ENCODE results near the gene TOM1L2.

The TOM1L2 gene

GRCh38 chr17:17827826-17828621 lies 144.2 kb downstream of the TOM1L2 start:
- no peak for DNase-seq

GRCh38 chr17:17826942-17827785 lies 145.0 kb downstream of the TOM1L2 start:
- no peak for DNase-seq

- no peak for DNase-seq
Measured at GRCh38 chr17:17826342-17826713, 145.9 kb downstream of the TOM1L2 start.

GRCh38 chr17:17824783-17825614 lies 147.2 kb downstream of the TOM1L2 start:
- no peak for DNase-seq

- DNase-seq: peak; percentile 71
Measured at GRCh38 chr17:17824119-17824782, 147.9 kb downstream of the TOM1L2 start.

- DNase-seq: peak; percentile 87
Measured at GRCh38 chr17:17823433-17824118, 148.6 kb downstream of the TOM1L2 start.

GRCh38 chr17:17822616-17823015 lies 149.6 kb downstream of the TOM1L2 start:
- no peak for DNase-seq

- DNase-seq: no peak
Measured at GRCh38 chr17:17822189-17822588, 150.0 kb downstream of the TOM1L2 start.

- DNase-seq: no peak
Measured at GRCh38 chr17:17820463-17821158, 151.6 kb downstream of the TOM1L2 start.

GRCh38 chr17:17820046-17820445 lies 152.2 kb downstream of the TOM1L2 start:
- DNase-seq: no peak

- peak; percentile 53 for DNase-seq
Measured at GRCh38 chr17:17819561-17819995, 152.6 kb downstream of the TOM1L2 start.

- DNase-seq: no peak
Measured at GRCh38 chr17:17819111-17819510, 153.1 kb downstream of the TOM1L2 start.

- no peak for DNase-seq
Measured at GRCh38 chr17:17818088-17818526, 154.1 kb downstream of the TOM1L2 start.

- DNase-seq: no peak
Measured at GRCh38 chr17:17817552-17817947, 154.7 kb downstream of the TOM1L2 start.

- no peak for DNase-seq
Measured at GRCh38 chr17:17816831-17817551, 155.2 kb downstream of the TOM1L2 start.

GRCh38 chr17:17816240-17816814 lies 155.9 kb downstream of the TOM1L2 start:
- no peak for DNase-seq

- no peak for DNase-seq
Measured at GRCh38 chr17:17815436-17816200, 156.6 kb downstream of the TOM1L2 start.

GRCh38 chr17:17815062-17815406 lies 157.2 kb downstream of the TOM1L2 start:
- DNase-seq: no peak
